SK-N-SH treated with all-trans-retinoic acid at 6 μM for 48 hours (cell line): Measurements from ENCODE around the gene R3HDM4.

Experiments
- ATAC-seq: fragments of 200-7000 bp; cut with Tn5 transposase; 3 replicates; pipeline ENCODE4 v1.9.1; 2020; ENCODE audit warnings: mild to moderate bottlenecking, moderate library complexity
- ARNTL ChIP-seq: fragments of 450-650 bp; formaldehyde crosslinking; IDR thresholded peaks from 2 replicates; pipeline ENCODE4 v1.5.0; 2020; ENCODE audit warnings: low read depth, mild to moderate bottlenecking, moderate library complexity, borderline replicate concordance
- BACH2 ChIP-seq: fragments of 250-450 bp; sonication (Bioruptor Pico); IDR thresholded peaks from 2 replicates; pipeline ENCODE4 v1.9.0; 2021; ENCODE audit warnings: mild to moderate bottlenecking, borderline replicate concordance
- CREB5 ChIP-seq: fragments of 250-450 bp; sonication (Bioruptor Pico); IDR thresholded peaks from 2 replicates; pipeline ENCODE4 v1.5.1; 2020; ENCODE audit warnings: low read depth, mild to moderate bottlenecking, moderate library complexity
- CSDC2 ChIP-seq: fragments of 250-450 bp; sonication (Bioruptor Pico); IDR thresholded peaks from 2 replicates; pipeline ENCODE4 v1.5.0; 2020; ENCODE audit warnings: mild to moderate bottlenecking, moderate library complexity
- CSRNP3 ChIP-seq: fragments of 250-450 bp; sonication (Bioruptor Pico); IDR thresholded peaks from 2 replicates; pipeline ENCODE4 v1.5.1; 2021; ENCODE audit warnings: mild to moderate bottlenecking, moderate library complexity
- ESRRG ChIP-seq: fragments of 250-450 bp; sonication (Bioruptor Pico); IDR thresholded peaks from 2 replicates; pipeline ENCODE4 v1.6.1; 2021; ENCODE audit warnings: mild to moderate bottlenecking
- GLIS3 ChIP-seq: fragments of 250-450 bp; sonication (Bioruptor Pico); IDR thresholded peaks from 2 replicates; pipeline ENCODE4 v1.5.0; 2020; ENCODE audit warnings: mild to moderate bottlenecking, moderate library complexity
- OSR1 ChIP-seq: fragments of 250-450 bp; sonication (Bioruptor Pico); IDR thresholded peaks from 2 replicates; pipeline ENCODE4 v1.8.0; 2022; ENCODE audit warnings: moderate library complexity, mild to moderate bottlenecking, inconsistent platforms
- POU6F1 ChIP-seq: fragments of 250-450 bp; sonication (Bioruptor Pico); IDR thresholded peaks from 2 replicates; pipeline ENCODE4 v1.8.0; 2021; ENCODE audit warnings: low read depth, mild to moderate bottlenecking, moderate library complexity, borderline replicate concordance
- PPARA ChIP-seq: fragments of 250-450 bp; sonication (Bioruptor Pico); IDR thresholded peaks from 2 replicates; pipeline ENCODE4 v1.5.0; 2020; ENCODE audit warnings: mild to moderate bottlenecking, borderline replicate concordance
- RARB ChIP-seq: fragments of 250-450 bp; sonication (Bioruptor Pico); IDR thresholded peaks from 2 replicates; pipeline ENCODE4 v1.8.0; 2021; ENCODE audit warnings: mild to moderate bottlenecking, moderate library complexity
- SNAI2 ChIP-seq: fragments of 250-450 bp; sonication (Bioruptor Pico); IDR thresholded peaks from 2 replicates; pipeline ENCODE4 v1.5.0; 2020; ENCODE audit warnings: mild to moderate bottlenecking, moderate library complexity
- TOX ChIP-seq: fragments of 250-450 bp; sonication (Bioruptor Pico); IDR thresholded peaks from 2 replicates; pipeline ENCODE4 v1.8.0; 2021; ENCODE audit warnings: mild to moderate bottlenecking, moderate library complexity, borderline replicate concordance
- ZFP3 ChIP-seq: fragments of 250-450 bp; sonication (Bioruptor Pico); IDR thresholded peaks from 2 replicates; pipeline ENCODE4 v1.5.0; 2020; ENCODE audit warnings: mild to moderate bottlenecking, moderate library complexity
- ZFP30 ChIP-seq: fragments of 450-650 bp; formaldehyde crosslinking; IDR thresholded peaks from 2 replicates; pipeline ENCODE4 v1.5.0; 2022; ENCODE audit warnings: mild to moderate bottlenecking, moderate library complexity
- ZNF70 ChIP-seq: fragments of 450-650 bp; formaldehyde crosslinking; IDR thresholded peaks from 2 replicates; pipeline ENCODE4 v1.5.0; 2020; ENCODE audit warnings: mild to moderate bottlenecking, moderate library complexity
- TF ChIP-seq, protein P1 (sequence below): fragments of 250-450 bp; sonication (Bioruptor Pico); IDR thresholded peaks from 2 replicates; pipeline ENCODE4 v1.8.0; 2020; ENCODE audit warnings: mild to moderate bottlenecking, moderate library complexity, borderline replicate concordance
- TF ChIP-seq, protein P2 (sequence below): fragments of 250-450 bp; sonication (Bioruptor Pico); IDR thresholded peaks from 2 replicates; pipeline ENCODE4 v1.5.0; 2020; ENCODE audit warnings: mild to moderate bottlenecking, moderate library complexity

Gene R3HDM4

GRCh38 chr19:870963-871401 is 42.0 kb downstream of the R3HDM4 start:
- ATAC-seq = no peak; the same call in 2 of the 3 replicates
- TF ChIP-seq ZFP3 (CRISPR knock-in tag) = no peak
- TF ChIP-seq POU6F1 = no peak
- TF ChIP-seq CREB5 (CRISPR knock-in tag) = no peak
- TF ChIP-seq ARNTL (CRISPR knock-in tag) = no peak
- TF ChIP-seq ZFP30 (CRISPR knock-in tag) = no peak
- TF ChIP-seq RARB = no peak
- TF ChIP-seq CSRNP3 (CRISPR knock-in tag) = no peak
- TF ChIP-seq ZNF70 = no peak
- no peak for TF ChIP-seq OSR1
- TF ChIP-seq ESRRG (CRISPR knock-in tag) = no peak

DNA sequence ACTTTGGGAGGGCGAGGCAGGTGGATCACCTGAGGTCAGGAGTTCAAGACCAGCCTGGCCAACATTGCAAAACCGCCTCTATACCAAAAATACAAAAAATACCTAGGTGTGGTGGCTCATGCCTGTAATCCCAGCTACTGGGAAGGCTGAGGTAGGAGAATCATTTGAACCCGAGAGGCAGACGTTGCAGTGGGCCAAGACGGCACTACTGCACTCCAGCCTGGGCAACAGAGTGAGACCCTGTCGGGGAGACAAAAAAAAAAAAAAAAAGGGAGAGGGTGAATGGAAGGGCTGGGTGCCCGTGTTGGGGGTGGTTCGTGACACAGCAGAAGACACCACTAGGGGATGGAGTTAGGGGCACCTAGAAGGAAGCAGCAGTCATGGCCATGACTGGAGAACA is 42.7 kb downstream of the R3HDM4 start:
- no peak for ATAC-seq
- TF ChIP-seq TOX (CRISPR knock-in tag) (no peak), SNAI2 (no peak), ZFP3 (CRISPR knock-in tag) (no peak), CREB5 (CRISPR knock-in tag) (no peak), GLIS3 (no peak), CSDC2 (no peak), ZFP30 (CRISPR knock-in tag) (no peak), BACH2 (CRISPR knock-in tag) (no peak), PPARA (CRISPR knock-in tag) (no peak), RARB (no peak)

DNA sequence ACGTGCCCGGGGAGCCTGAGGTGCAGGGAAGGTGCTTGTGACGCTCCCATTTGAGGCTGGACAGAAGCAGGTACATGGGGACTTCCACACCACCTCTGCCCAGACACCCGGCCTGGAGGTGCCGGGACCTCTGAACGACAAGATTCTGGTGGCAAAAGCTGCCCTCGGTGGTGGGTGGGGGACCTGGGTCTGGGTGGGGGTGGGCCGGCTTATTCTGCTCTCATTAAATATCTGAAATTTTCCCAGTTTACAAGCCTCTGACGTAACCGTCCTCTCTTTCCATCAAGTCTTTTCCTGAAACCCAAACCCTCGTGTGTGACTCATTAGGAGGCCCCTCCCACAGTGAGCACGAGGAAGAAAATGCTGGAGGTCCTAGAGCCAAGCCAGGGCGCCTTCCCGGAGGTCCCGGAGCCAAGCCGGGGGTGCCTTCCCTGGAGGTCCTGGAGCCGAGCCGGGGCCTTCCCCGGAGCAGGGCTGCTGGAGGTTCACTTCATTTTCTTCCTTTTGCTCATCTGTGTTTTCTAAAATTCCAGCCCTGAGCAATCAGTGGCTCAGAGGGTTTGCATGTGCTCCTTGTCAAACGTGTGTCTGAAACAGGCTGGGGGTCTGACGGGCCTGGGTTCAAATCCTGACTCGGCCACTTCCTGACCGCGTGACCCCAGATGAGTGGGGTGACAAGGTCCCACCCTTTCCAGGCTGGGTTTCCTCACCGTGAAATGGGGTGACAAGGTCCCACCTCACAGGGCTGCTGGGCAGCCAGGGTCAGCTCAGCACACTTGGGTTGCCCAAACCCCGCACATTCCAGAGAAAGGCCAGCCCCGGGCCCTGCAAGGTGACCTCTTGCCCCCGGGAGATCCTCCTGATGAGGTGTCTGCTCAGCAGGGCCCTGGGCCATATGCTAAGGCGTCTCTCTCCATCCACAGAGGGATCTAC is 43.5 kb downstream of the R3HDM4 start:
- ATAC-seq = peak; percentile 74
- TF ChIP-seq, protein P1, sequence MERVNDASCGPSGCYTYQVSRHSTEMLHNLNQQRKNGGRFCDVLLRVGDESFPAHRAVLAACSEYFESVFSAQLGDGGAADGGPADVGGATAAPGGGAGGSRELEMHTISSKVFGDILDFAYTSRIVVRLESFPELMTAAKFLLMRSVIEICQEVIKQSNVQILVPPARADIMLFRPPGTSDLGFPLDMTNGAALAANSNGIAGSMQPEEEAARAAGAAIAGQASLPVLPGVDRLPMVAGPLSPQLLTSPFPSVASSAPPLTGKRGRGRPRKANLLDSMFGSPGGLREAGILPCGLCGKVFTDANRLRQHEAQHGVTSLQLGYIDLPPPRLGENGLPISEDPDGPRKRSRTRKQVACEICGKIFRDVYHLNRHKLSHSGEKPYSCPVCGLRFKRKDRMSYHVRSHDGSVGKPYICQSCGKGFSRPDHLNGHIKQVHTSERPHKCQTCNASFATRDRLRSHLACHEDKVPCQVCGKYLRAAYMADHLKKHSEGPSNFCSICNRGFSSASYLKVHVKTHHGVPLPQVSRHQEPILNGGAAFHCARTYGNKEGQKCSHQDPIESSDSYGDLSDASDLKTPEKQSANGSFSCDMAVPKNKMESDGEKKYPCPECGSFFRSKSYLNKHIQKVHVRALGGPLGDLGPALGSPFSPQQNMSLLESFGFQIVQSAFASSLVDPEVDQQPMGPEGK (CRISPR knock-in tag) = 0 out of 2 replicates have a peak, but pooled peaks have one; percentile 37
- TF ChIP-seq SNAI2 = no peak

GRCh38 chr19:868458-869244 is 44.4 kb downstream of the R3HDM4 start:
- TF ChIP-seq, protein P2, sequence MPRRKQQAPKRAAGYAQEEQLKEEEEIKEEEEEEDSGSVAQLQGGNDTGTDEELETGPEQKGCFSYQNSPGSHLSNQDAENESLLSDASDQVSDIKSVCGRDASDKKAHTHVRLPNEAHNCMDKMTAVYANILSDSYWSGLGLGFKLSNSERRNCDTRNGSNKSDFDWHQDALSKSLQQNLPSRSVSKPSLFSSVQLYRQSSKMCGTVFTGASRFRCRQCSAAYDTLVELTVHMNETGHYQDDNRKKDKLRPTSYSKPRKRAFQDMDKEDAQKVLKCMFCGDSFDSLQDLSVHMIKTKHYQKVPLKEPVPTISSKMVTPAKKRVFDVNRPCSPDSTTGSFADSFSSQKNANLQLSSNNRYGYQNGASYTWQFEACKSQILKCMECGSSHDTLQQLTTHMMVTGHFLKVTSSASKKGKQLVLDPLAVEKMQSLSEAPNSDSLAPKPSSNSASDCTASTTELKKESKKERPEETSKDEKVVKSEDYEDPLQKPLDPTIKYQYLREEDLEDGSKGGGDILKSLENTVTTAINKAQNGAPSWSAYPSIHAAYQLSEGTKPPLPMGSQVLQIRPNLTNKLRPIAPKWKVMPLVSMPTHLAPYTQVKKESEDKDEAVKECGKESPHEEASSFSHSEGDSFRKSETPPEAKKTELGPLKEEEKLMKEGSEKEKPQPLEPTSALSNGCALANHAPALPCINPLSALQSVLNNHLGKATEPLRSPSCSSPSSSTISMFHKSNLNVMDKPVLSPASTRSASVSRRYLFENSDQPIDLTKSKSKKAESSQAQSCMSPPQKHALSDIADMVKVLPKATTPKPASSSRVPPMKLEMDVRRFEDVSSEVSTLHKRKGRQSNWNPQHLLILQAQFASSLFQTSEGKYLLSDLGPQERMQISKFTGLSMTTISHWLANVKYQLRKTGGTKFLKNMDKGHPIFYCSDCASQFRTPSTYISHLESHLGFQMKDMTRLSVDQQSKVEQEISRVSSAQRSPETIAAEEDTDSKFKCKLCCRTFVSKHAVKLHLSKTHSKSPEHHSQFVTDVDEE (CRISPR knock-in tag) = no peak
- ATAC-seq = no peak
